ENCODE measurements around the gene ANKRD55.
"Not testable (repeated sequence)": the region's sequence is repeated elsewhere in the genome, so short reads cannot be mapped to it uniquely, and the experiment has no call there.

ANKRD55 gene

DNA sequence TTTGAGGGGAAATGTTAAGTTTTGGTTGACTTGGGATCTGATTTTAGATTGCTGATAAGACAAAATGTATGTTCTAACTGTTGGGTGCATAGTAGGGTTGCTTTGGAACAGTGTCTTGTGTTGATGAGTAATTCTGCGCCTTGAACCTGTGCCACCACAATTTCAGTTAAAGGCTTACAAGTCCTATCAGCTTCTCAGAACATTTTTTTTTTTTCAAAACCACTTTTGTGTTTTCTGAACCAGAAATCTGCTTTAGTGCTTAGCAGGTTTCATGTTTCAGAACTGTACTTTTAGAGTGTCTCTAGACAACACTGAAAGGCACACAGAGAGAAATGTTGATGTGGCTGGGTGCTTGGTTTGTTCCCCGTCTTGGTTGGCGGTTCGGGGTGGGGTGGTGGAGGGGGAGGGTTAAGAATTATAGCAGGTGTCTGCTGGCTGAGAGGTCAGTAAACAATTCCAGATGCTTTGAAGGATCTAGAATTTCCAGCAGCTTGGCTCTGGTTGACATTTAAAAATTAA, 84.6 kb downstream of the ANKRD55 start:
- in situ Hi-C loops (cut with HindIII; ENCODE audit: low sequenced_read_pairs), result no loop called here

DNA sequence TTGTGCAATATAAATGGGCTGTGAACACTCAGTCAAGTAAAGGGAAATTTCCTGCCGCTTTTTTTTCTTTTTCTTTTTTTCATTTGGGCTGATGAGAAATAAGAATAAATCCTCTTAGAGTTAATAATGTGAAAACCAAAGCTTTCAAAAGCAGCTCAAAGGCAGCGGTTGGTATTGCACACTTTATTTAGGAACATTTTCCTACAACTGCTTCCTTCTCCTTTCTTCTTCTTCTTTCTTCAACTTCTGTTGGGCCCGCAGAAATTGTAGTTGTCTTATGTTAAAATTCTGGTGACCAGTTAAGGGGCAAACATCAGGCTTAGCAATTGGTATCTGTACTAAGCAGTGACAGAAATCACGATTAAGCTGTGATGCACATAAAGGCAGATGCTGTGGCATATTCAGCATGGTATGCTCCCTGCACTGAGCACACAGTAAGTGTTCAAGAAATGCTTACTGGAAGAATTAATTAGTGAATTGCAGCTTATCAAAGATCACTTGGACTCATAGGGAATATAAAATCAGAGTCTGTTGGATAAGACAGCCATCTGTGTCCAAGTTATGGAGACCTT, 85.4 kb downstream of the ANKRD55 start:
- in situ Hi-C loops (cut with HindIII; ENCODE audit: low sequenced_read_pairs), result no loop called here

- in situ Hi-C loops (cut with HindIII; ENCODE audit: low sequenced_read_pairs), result no loop called here
Measured at GRCh38 chr5:56147106-56147505, 86.0 kb downstream of the ANKRD55 start.

- in situ Hi-C loops (cut with HindIII; ENCODE audit: low sequenced_read_pairs), result no loop called here
Measured at GRCh38 chr5:56146674-56147073, 86.5 kb downstream of the ANKRD55 start.

DNA sequence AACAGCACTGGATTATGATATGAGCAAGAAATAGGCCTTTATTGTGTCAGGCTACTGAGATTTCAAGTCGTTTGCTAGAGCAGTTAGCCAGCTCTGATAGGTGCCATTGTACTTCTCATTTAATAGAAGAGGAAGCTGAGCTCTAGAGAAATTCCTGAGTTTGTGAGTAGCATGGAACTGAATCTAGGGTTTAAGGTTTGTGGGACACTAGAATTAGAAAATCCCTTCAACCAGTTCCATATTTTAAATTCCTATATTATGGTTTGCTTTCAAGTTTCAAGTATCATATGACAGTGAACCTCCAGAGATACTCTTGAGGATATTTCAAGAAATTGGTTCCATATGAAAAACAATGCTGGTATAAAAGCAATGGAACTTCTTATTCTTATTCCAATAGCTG, 87.6 kb downstream of the ANKRD55 start:
- in situ Hi-C loops (cut with HindIII; ENCODE audit: low sequenced_read_pairs), result no loop called here

DNA sequence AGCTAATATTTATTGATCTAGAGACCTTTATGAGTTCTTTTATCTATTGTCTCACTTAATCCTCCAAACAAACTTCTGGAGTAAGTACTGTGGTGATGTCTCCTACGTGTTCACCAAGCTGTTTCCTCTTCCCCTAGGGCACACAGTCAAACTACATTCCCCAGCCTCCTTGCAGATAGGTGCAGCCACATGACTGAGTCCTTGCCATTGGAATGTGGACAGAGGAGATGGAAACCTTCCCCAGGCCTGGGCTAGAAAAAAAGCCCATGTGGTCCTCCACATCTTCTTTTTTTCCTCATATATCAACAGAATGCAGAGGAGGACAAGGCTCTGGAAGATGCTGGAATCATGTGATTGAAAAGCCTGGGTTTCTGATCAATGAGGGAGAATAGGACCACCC, 88.0 kb downstream of the ANKRD55 start:
- in situ Hi-C loops (cut with HindIII; ENCODE audit: low sequenced_read_pairs), result no loop called here

- in situ Hi-C loops (cut with HindIII; ENCODE audit: low sequenced_read_pairs), result no loop called here
Measured at GRCh38 chr5:56144211-56144610, 88.9 kb downstream of the ANKRD55 start.

DNA sequence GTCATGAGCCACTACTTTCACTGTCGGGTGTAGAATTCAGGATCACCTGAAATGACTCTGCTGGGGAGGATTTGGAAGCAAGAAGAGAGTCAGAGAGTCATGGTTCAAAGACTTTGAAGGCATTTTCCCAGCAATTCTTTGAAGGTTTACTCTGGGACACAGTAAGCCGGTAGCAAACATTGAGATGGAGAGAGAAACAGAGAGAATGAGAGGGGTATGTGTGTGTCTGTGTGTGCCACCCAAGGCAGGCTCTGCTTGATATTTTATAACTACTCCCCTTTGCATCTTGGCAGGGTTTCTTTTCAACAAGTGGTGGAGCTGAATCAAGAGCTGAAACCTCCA, 89.8 kb downstream of the ANKRD55 start:
- in situ Hi-C loops (cut with HindIII; ENCODE audit: low sequenced_read_pairs), result no loop called here

- in situ Hi-C loops (cut with HindIII; ENCODE audit: low sequenced_read_pairs), result no loop called here
Measured at GRCh38 chr5:56142614-56143372, 90.3 kb downstream of the ANKRD55 start.

GRCh38 chr5:56142233-56142613, 90.9 kb downstream of the ANKRD55 start:
- in situ Hi-C loops (cut with HindIII; ENCODE audit: low sequenced_read_pairs), result no loop called here

- in situ Hi-C loops (cut with HindIII; ENCODE audit: low sequenced_read_pairs), result no loop called here
Measured at GRCh38 chr5:56140073-56140472, 93.1 kb downstream of the ANKRD55 start.

DNA sequence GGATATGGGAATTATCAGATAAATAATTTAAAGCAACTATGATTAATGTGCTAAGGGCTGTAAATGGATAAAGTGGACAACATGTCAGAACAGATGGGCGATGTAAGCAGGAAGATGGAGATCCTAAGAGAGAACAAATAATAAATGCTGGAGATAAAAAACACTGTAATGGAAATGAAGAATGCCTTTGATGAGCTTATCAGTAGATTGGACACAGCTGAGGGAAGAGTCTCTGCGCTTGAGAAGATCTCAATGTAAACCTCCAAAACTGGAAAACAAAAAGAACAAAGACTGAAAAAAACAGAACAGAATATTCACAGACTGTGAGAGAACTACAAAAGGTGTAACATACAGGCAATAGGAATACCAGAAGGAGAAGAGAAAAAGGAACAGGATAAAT, 102.5 kb downstream of the ANKRD55 start:
- in situ Hi-C loops (cut with HindIII; ENCODE audit: low sequenced_read_pairs), result no loop called here

DNA sequence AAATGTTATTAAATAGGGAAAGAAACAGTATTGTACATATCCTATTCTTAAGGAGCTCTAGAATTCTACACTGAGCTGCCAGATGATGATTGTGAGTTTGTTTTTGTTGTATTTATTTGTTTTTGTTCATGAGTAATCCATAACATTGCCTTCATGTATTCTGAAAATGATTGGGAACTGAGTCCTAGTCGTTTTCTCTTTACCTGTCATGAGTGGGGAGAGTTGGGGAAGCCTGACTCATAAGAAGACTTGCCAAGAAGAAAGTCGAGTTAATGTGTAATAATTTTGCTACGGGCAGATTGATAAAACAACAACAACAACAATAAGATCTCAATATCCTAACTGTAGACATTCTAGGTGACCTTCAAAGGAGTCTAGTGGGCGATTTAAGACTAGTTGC, 103.8 kb downstream of the ANKRD55 start:
- in situ Hi-C loops (cut with HindIII; ENCODE audit: low sequenced_read_pairs), result no loop called here

GRCh38 chr5:56128113-56128512, 105.0 kb downstream of the ANKRD55 start:
- in situ Hi-C loops (cut with HindIII; ENCODE audit: low sequenced_read_pairs), result no loop called here

- in situ Hi-C loops (cut with HindIII; ENCODE audit: low sequenced_read_pairs), result no loop called here
Measured at GRCh38 chr5:56126487-56127179, 106.5 kb downstream of the ANKRD55 start.

GRCh38 chr5:56123531-56124243, 109.4 kb downstream of the ANKRD55 start:
- in situ Hi-C loops (cut with HindIII; ENCODE audit: low sequenced_read_pairs), result no loop called here

GRCh38 chr5:56122360-56122985, 110.7 kb downstream of the ANKRD55 start:
- in situ Hi-C loops (cut with HindIII; ENCODE audit: low sequenced_read_pairs), result not testable (repeated sequence)

- in situ Hi-C loops (cut with HindIII; ENCODE audit: low sequenced_read_pairs), result no loop called here
Measured at GRCh38 chr5:56119050-56119449, 114.1 kb downstream of the ANKRD55 start.

GRCh38 chr5:56116599-56117141, 116.5 kb downstream of the ANKRD55 start:
- in situ Hi-C loops (cut with HindIII; ENCODE audit: low sequenced_read_pairs), result no loop called here

DNA sequence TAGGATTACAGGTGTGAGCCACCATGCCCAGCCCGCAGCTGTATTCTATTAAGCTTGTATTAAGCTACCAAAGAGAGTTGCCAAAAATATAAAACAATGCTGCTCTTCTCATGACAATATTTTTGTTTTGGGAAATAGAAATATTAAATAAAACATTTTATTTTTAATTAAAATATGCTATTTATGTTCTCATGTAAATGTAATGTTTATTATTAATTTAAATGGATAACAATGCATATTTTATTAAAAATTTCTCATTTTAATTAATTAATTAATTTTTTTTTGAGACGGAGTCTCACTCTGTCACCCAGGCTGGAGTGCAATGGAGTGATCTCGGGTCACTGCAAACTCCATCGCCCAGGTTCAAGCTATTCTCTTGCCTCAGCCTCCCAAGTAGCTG, 117.5 kb downstream of the ANKRD55 start:
- in situ Hi-C loops (cut with HindIII; ENCODE audit: low sequenced_read_pairs), result no loop called here
